Measurements from ENCODE around the gene SF3A2.

SF3A2 gene

GRCh38 chr19:2255112-2255845 is 18.7 kb downstream of the SF3A2 start:
- no peak for DNase-seq

- DNase-seq, result peak; percentile 89
These were observed 19.5 kb downstream of the SF3A2 start, which contains the start of gene JSRP1 for GRCh38 chr19:2255982-2256685. JSRP1 (minus strand) TSS chr19:2256417; CDS start chr19:2255314, 1,103 bp downstream.

GRCh38 chr19:2259336-2259735 is 22.7 kb downstream of the SF3A2 start:
- no peak for DNase-seq

- no peak for DNase-seq
These were observed 23.7 kb downstream of the SF3A2 start for GRCh38 chr19:2260341-2260805.

GRCh38 chr19:2261438-2262172 is 25.0 kb downstream of the SF3A2 start:
- DNase-seq, result peak; percentile 20

GRCh38 chr19:2266183-2266993 is 29.8 kb downstream of the SF3A2 start:
- DNase-seq, result no peak

- no peak for DNase-seq
These were observed 31.8 kb downstream of the SF3A2 start for GRCh38 chr19:2268480-2268830.

GRCh38 chr19:2268861-2269243 is 32.2 kb downstream of the SF3A2 start:
- DNase-seq, result no peak

- peak; percentile 92 for DNase-seq
These were observed 32.9 kb downstream of the SF3A2 start for GRCh38 chr19:2269244-2270156.

GRCh38 chr19:2270157-2270422 is 33.5 kb downstream of the SF3A2 start:
- DNase-seq, result no peak

GRCh38 chr19:2270423-2271233 is 34.0 kb downstream of the SF3A2 start:
- peak; percentile 65 for DNase-seq

GRCh38 chr19:2271234-2272103 is 34.8 kb downstream of the SF3A2 start:
- DNase-seq, result no peak

GRCh38 chr19:2273356-2274184 is 36.9 kb downstream of the SF3A2 start:
- peak; percentile 74 for DNase-seq

GRCh38 chr19:2274185-2274711 is 37.6 kb downstream of the SF3A2 start:
- DNase-seq, result no peak

- peak; percentile 10 for DNase-seq
These were observed 38.4 kb downstream of the SF3A2 start for GRCh38 chr19:2274931-2275535.

- no peak for DNase-seq
These were observed 39.2 kb downstream of the SF3A2 start for GRCh38 chr19:2275588-2276428.

- DNase-seq, result no peak
These were observed 39.9 kb downstream of the SF3A2 start for GRCh38 chr19:2276429-2276986.
